GM08714 (cell line): ENCODE data around the gene APRT.

ENCODE experiments used
- H3K4me3 ChIP-seq: fragments of 200-500 bp; sonication (Bioruptor generic); 2 replicates; pipeline ENCODE4 v1.5.1; 2014; ENCODE audit warnings: mild to moderate bottlenecking, low read length, inconsistent platforms
- ZNF274 ChIP-seq: IDR thresholded peaks from 2 replicates; pipeline ENCODE4 v1.6.1; 2012; ENCODE audit warnings: mild to moderate bottlenecking, low read depth, low read length

The APRT gene

DNA sequence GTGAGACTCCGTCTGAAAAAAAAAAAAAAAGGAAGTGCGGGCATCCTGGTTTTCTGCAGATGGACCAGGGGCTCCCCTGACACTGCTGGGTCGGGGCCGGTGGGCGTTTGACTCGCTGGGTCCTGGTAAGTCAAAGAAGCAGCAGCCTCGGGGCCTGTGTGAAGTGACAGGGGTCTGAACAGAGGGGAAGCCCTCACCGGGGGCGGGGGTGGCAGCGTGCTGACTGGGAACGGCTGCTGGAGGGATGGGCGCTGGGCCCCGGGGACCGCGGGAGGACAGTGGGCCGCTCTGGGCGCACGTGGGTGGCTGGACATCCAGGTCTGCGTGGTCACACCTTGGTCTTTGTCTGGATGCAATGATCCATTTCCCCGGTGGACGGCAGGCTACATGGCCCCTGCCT lies 36.8 kb upstream of the APRT start:
- no peak overlapping the region for H3K4me3 ChIP-seq
- TF ChIP-seq ZNF274: no peak

DNA sequence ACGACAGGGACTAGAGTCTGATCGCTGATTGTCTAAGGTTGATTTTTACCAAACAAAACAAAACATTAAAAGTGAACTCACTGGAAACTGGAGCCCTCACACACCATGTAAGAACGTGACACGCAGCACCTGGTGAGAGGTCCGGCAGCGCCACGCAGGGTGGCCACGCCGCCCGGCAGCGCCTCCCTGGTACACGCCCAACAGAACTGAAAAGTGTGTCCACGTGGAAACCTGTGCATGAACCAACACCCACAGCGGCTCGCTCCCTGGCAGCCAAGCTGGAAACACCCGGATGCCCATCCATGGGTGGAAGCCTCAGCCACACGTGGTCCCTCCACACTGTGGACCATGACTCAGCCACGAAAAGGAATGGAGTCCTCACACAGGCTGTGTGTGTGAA lies 35.9 kb upstream of the APRT start:
- no peak overlapping the region for H3K4me3 ChIP-seq
- no peak for TF ChIP-seq ZNF274

DNA sequence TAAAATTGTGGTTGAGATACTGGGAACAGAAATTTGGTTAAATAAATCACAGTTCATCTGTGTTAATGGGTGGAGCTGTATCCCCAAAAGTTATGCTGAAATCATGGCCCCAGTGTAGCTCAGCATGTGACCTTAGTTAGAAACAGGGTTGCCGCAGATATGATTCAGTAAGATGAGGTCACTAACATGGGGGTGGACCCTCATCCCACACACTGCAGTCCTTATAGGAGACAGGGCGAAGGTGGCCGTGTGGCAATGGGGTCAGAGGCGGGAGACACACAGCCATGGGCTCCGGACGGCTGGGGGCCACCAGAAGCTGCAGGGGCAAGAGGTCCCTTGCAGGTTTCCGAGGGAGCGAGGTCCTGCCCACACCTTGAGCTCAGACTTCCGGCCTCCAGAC lies 34.4 kb upstream of the APRT start:
- no peak for TF ChIP-seq ZNF274

DNA sequence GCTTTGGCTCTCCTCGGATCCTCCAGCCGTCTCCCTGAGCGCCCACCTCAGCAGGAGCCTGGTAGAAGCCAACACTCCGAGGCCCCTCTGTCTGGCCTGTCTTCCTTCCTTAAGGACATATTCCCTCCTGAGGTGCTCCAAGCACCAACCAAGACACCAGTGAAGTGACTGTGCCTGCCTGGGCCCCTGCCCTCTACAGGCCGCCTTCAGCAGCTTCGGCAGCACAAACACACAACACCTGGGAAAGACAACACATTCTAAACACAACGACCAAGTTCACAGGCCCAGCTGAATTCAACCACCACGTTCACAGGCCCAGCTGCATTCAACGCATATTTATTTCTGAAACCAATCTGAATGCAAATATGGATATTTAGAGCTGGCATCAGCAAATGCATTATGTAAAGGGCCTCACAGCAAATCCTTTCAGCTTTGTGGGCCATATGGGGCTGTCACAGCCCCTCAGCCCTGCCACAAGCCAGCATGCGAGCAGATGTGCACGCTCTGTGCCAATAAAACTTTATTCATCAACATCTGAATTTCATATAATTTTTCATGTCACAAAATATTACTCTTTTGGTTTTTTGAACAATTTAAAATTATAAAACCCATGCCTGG lies 32.8 kb upstream of the APRT start:
- no peak for TF ChIP-seq ZNF274
- no peak overlapping the region for H3K4me3 ChIP-seq

More for the DNA sequence above, 34.4 kb upstream of the APRT start:
- no peak overlapping the region for H3K4me3 ChIP-seq

DNA sequence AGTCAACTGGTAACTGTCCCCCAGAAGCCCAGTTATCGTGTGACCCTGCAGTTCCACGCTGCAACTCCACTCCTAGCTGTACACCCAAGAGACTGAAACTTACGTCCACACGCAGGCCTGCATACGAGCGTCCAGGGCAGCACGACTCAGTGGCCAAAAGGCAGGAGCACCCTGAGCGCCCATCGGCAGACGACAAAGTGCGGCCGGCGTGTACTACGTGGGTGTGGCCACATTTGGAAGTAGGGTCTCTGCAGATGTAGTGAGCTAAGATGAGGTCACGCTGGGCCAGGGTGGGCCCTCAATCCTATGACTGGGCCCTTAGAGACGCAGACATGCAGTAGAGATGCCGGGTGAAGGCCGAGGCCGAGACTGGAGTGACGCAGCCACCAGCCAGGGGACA lies 31.5 kb upstream of the APRT start:
- no peak overlapping the region for H3K4me3 ChIP-seq
- no peak for TF ChIP-seq ZNF274

DNA sequence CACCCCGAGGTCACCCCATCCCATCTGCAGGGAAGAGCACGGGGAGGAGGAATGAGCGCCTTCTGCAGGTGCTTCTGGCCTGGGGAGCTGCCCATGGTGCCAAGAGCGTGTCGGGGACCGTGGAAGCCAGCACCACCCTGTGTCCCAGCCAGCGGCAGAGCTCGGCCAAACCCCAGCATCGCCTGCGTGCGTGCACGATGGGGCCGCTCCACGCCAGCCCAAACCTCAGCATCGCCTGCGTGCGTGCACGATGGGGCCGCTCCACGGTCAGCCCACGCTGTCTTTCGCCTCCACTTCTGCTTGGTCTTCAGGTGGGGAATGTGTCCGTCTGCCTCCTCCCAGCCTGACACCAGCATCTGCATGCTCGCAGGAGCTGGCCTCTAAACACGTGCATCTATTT lies 31.1 kb upstream of the APRT start:
- TF ChIP-seq ZNF274: no peak
- no peak overlapping the region for H3K4me3 ChIP-seq

DNA sequence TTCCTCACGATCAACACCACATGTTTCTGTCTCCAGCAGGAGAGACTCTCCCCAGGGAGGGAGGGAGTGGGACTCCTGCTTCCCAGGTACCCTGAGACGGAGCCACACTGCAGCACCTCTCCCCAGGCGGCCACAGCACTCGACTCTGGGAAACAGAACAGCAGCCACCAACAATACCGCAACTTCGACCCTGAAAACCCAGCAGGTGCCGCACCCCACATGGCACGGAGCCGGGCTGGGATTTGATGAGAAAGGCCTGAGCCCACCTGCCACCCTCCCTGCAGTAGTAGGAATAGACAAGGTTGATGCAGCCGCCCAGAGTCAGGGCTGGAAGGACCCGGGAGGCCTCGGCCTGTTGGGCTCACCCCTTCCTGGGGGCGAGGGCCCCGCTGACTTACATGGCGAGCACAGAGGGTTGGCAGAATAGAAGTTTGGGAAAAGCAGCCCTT lies 30.6 kb upstream of the APRT start:
- H3K4me3 ChIP-seq: no peak overlapping the region
- no peak for TF ChIP-seq ZNF274

DNA sequence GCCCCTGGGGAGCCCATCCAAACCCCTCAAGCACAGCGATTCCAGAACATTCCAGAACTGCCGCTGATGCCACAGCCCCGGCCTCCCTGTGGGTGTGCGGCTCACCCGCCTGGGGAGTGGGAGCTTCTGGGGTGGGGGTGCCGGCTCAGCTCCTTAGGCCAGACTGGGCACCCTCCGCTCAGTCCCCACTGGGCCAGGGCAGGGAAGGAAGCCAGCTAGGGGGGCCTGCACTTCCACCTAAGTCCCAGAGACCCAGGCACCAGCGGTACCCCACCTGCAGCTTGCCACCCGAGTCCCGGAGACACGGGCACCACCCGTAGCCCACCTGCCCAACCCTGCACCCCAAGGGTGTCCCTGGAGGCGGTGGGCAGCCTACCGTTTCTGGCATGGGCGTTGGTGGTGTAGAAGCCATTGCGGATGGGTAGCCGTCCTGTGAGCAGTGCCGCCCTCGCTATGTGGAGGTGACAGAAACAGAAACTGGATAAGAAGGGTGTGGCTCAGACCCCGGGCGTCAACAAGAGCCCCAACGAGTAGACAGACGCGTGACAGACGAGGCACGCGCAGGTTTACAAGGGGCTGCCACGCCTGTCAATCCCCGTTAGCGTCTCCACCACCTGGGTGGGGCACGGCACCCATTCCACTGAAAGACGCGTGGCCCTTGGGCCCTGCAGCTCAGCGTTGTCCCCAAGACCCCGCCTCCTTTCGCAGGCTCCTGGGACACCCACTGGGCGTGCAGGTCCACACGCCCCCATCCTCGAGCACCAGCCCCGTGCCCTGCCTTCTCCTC lies 30.0 kb upstream of the APRT start:
- H3K4me3 ChIP-seq: no peak overlapping the region
- no peak for TF ChIP-seq ZNF274

DNA sequence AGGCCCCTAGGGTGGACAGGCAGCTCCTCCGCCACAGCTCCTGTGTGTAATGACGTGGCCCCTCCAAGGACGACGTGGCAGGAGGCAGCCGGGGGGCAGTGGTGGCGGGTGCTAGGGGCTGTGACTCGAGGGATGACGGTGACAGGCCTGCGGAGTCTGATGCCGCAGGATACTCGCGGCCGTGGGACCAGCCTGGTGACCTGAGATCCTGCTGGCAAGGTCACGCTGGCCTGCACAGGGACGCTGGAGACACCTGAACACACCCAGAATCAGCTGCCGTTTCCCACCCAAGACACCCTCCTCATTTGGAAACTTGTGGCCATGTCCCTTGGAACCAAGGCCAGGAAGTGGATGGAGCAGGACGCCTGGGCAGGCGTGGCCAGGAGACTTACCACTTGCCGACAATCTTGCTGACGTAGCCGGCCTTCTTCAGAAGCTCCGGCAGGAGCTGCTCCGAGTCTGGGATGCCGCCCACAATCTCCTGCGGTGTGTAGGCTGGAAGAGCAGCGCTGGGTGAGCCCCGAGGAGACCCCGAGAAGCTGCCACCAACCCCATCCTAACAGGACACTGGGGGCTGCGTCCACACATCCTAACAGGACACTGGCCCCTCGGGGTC lies 29.0 kb upstream of the APRT start:
- no peak overlapping the region for H3K4me3 ChIP-seq
- TF ChIP-seq ZNF274: no peak

DNA sequence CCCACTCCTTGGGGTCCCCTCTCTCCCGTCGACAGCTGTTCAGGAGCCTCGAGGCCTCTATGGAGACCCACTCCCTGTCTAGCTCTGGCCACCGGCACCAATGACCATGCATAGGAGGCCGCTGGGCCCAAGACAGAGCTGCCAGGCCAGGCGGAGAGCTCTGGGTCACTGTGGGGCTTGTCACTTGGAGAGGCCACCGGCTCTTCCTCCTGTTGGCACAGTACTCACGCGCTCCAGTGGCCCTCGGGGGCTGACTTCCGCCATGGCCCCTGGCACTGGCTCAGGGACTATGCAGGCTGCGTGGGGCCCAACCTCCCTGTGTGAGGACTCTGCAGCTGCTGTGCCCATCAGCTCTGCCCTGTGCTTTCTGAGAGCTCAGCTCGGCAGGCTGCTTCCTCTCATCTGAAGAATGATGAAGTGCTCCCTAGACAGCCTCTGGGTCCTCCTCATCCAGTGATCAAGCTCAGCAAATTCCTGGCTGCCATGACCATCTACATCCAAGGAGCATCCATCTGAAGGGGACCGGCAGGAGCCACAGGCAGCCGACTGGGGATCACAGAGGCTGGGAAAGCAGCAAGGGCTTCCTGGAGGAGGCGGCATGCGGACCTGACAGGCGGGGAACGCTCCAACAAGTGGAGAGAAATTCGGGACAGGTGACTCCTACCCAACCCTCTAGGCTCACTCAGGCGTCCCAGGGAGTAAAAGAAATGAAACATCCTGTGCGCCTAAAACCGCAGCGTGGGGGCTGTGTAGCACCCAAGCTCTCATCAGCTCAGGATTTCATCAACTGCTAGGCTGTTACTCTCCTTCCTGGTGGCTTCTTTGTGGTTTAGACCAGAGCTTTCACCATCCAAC lies 28.2 kb upstream of the APRT start:
- no peak overlapping the region for H3K4me3 ChIP-seq
- TF ChIP-seq ZNF274: no peak

DNA sequence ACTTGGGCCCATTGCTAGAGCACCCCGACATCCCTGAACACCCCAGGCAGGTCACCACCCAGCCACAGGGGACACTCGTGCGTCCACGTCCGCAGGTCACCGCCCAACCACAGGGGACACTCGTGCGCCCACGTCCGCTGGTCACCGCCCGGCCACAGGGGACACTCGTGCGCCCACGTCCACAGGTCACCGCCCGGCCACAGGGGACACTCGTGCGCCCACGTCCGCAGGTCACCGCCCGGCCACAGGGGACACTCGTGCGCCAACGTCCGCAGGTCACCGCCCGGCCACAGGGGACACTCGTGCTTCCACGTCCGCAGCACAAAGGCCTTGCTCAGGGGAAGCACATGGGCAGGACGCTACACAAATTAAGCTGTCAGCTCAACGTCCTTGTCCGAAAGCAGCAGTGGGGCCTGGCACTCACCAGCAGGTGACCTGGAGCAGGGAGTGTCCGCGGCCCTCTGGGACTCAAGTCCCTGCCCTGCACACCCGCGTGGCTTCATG lies 27.4 kb upstream of the APRT start:
- no peak overlapping the region for H3K4me3 ChIP-seq
- TF ChIP-seq ZNF274: no peak

DNA sequence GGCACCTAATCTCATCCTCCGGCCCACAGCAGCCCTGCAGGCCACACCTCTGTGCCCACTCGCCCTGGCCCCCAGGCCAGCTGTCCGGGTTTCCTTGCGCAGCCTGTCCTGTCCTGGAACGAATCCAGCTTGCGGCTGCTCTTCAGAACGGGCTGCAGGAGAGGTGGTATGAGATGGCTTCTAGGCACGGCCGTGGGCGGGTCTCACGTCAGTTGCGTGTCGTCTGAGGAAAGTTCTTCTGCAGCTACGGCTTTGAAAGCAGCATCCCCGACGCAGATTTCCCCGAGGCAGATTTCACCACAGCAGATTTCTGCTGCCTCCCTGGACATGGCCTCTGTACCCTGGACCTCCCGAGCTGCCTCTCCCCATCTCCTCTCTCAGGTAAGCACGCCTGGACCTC lies 26.8 kb upstream of the APRT start:
- no peak for TF ChIP-seq ZNF274
- H3K4me3 ChIP-seq: no peak overlapping the region

DNA sequence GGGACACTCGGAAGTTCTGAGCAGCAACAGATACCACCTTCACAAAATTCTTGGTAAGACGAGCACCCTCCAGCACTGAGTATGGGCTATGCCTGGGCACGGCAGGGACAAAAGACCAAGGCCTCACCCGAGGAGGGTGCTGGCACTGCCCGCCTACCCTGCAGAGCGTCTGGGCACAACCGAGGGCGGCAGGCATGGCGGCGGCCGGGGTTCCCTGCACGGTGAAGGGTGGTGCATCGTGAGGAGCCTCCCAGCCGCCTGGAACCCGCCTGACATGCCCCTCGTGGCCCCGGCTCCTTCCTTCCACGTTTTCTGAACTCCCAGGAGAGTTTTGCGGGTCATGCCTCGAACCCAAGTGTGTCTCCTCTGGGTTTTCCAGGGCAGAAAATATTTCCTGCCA lies 26.1 kb upstream of the APRT start:
- no peak for TF ChIP-seq ZNF274
- no peak overlapping the region for H3K4me3 ChIP-seq

DNA sequence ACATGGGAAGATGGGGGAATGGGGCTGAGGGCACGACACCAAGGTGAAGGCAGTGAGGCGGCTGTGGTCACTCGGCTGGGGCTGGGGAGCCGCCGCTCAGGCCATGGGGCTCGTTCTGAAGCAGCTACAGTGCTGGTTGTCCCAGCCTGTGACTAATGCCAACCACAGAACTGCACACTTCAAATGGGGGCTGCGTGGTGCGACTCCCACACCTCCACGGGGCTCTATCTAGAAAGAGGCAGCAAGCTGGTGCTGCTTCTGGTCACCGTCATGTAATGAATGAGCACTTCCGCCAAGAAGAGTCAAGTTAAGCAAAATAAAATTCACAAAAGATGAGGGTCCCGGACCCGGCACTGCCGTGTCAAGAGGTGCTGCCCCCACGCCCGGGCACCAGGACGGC lies 25.1 kb upstream of the APRT start:
- H3K4me3 ChIP-seq: no peak overlapping the region
- no peak for TF ChIP-seq ZNF274
